ENCODE measurements around the gene KAZN. TPM values are rescaled to one million over a fixed set of nuclear protein-coding genes. Genes with fewer than 3 reads are reported as not detected.
"Not testable (repeated sequence)": the region's sequence is repeated elsewhere in the genome, so short reads cannot be mapped to it uniquely, and the experiment has no call there.

KAZN gene
- polyA plus RNA-seq, 1 of the 3 experiments (the other 2 are of a cell fraction) = 6.8 TPM

DNA sequence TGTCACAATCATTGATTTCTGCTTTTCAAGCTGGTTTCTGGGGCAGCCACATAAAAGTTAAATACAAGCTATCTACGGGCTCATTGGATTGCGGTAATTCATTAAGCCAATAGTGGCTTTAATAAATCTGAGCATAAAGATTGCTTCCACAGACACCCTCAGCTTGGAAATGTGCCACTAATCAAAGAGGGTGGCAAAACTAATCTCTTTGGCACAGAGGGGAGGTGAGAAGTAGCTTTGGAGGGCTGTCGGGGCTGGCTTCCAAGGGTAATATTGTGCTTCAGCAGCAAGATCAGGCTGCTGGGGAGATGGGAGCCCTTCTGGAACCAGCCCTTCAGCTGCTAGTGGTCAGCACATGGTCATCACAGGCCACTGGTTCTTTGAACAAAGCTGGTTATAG, 21.2 kb upstream of the KAZN start:
- POLR2A ChIA-PET = no interaction called here
- no peak for DNase-seq
- Histone ChIP-seq H3K79me2 (ENCODE audit: insufficient read depth) (no peaks in the 10 kb centered on the region), H3K9ac (no peak overlapping the region), H3K4me3 (ENCODE audit: low read depth in 2 of 2, low read length in 1 of 2) (no peak overlapping the region), H3K36me3 (replicated peaks in 1 of 2; ENCODE audit: control insufficient read depth in 1 of 2, insufficient read depth in 2 of 2, low read length in 1 of 2) (no peaks in the 10 kb centered on the region), H2AFZ (ENCODE audit: low read depth) (no peak overlapping the region), H4K20me1 (ENCODE audit: insufficient read depth) (no peaks in the 10 kb centered on the region), H3K27ac (ENCODE audit: low read depth in 2 of 2, low read length in 1 of 2) (no peak overlapping the region), H3K27me3 (ENCODE audit: insufficient read depth) (no peaks in the 10 kb centered on the region), H3K4me2 (no peak overlapping the region), H3K9me2 (no peaks in the 10 kb centered on the region), H3F3A (replicated peaks; ENCODE audit: insufficient read depth) (no peaks in the 10 kb centered on the region), H3K9me3 (no peaks in the 10 kb centered on the region), H3K4me1 (ENCODE audit: control insufficient read depth in 1 of 2, insufficient read depth in 2 of 2, low read depth in 1 of 2, low read length in 1 of 2) (no peaks in the 10 kb centered on the region)
- 41% methylated on average over 3 of the region's 3 CpGs for WGBS (ENCODE audit: low lambda C conversion rate)
- no peak for TF ChIP-seq NRF1 (IDR thresholded peaks at IDR 0.05; ENCODE audit: low read depth, low read length)
- no peak for TF ChIP-seq MEF2A (IDR thresholded peaks at IDR 0.05; ENCODE audit: borderline replicate concordance, low read depth)
- no peak for TF ChIP-seq USF1 (IDR thresholded peaks at IDR 0.05; ENCODE audit: borderline replicate concordance, low read depth)
- TF ChIP-seq IRF3 (IDR thresholded peaks at IDR 0.05; ENCODE audit: low read depth, low read length) = no peak
- CTCF ChIA-PET = interaction anchor here (1.0 to 1.1 kb wide), 2 partner anchors 9 to 470 kb away, joined by 3 to 4 read pairs; no protein-coding TSS in a partner anchor

- no peak overlapping the region for H3K4me2 ChIP-seq
- no peak for TF ChIP-seq MXI1 (IDR thresholded peaks at IDR 0.05; ENCODE audit: low read depth, low read length)
- TF ChIP-seq EZH2phosphoT487 (IDR thresholded peaks at IDR 0.05; ENCODE audit: borderline replicate concordance, low read depth) = no peak
- TF ChIP-seq FOSL2 (IDR thresholded peaks at IDR 0.05; ENCODE audit: borderline replicate concordance, low read depth) = no peak
- TF ChIP-seq TCF12 (IDR thresholded peaks at IDR 0.05) = no peak
- TF ChIP-seq CHD2 (IDR thresholded peaks at IDR 0.05; ENCODE audit: low read length, partially characterized antibody) = no peak
- no peak for TF ChIP-seq RFX5 (IDR thresholded peaks at IDR 0.05; ENCODE audit: low read length)
- TF ChIP-seq FOXM1 (IDR thresholded peaks at IDR 0.05; ENCODE audit: low read depth) = no peak
- TF ChIP-seq GABPA (IDR thresholded peaks at IDR 0.05; ENCODE audit: low read depth) = no peak
- TF ChIP-seq GATA2 (CRISPR knock-in tag; IDR thresholded peaks at IDR 0.05) = no peak
- TF ChIP-seq FOXJ3 (CRISPR knock-in tag; IDR thresholded peaks at IDR 0.05) = no peak
- TF ChIP-seq POLR2AphosphoS5 (IDR thresholded peaks at IDR 0.05; ENCODE audit: low read depth, low read length) = no peak
- ChIA-PET CTCF (interaction anchor here (1.1 kb wide), 1 partner anchor 8 kb away, joined by 3 read pairs; no protein-coding TSS in a partner anchor), POLR2A (no interaction called here)
- H3K4me3 ChIP-seq (ENCODE audit: low read depth in 2 of 2, low read length in 1 of 2) = no peak overlapping the region
- no peak overlapping the region for H2AFZ ChIP-seq (ENCODE audit: low read depth)
- H3K9me2 ChIP-seq = no peaks in the 10 kb centered on the region
- H3F3A ChIP-seq (replicated peaks; ENCODE audit: insufficient read depth) = no peaks in the 10 kb centered on the region
- no peaks in the 10 kb centered on the region for H3K79me2 ChIP-seq (ENCODE audit: insufficient read depth)
- H3K27me3 ChIP-seq (ENCODE audit: insufficient read depth) = no peaks in the 10 kb centered on the region
- 31% methylated on average over 3 of the region's 3 CpGs for WGBS (ENCODE audit: low lambda C conversion rate)
- no peak for DNase-seq
- H3K9me3 ChIP-seq = no peaks in the 10 kb centered on the region
- no peaks in the 10 kb centered on the region for H3K4me1 ChIP-seq (ENCODE audit: control insufficient read depth in 1 of 2, insufficient read depth in 2 of 2, low read depth in 1 of 2, low read length in 1 of 2)
- H3K36me3 ChIP-seq (replicated peaks in 1 of 2; ENCODE audit: control insufficient read depth in 1 of 2, insufficient read depth in 2 of 2, low read length in 1 of 2) = no peaks in the 10 kb centered on the region
- H3K27ac ChIP-seq (ENCODE audit: low read depth in 2 of 2, low read length in 1 of 2) = no peak overlapping the region
- H4K20me1 ChIP-seq (ENCODE audit: insufficient read depth) = no peaks in the 10 kb centered on the region
- no peak overlapping the region for H3K9ac ChIP-seq
These were observed 20.3 kb upstream of the KAZN start for GRCh38 chr1:14578156-14578555.

DNA sequence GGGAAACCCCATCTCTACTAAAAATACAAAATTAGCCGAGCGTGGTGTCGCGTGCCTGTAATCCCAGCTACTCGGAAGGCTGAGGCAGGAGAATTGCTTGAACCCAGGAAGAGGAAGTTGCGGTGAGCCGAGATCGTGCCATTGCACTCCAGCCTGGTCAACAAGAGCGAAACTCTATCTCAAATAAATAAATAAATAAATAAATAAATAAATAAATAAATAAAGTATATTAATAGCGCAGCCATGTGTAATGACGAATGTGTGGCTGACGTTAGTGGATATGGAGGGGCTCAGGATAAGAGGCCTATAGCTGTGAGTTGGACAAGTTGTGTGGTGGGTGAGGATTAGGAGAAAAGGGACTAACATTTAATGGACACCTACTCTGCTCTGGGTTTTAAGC, 18.2 kb upstream of the KAZN start:
- H3K27me3 ChIP-seq (ENCODE audit: insufficient read depth); H3K4me3 ChIP-seq (ENCODE audit: low read depth in 2 of 2, low read length in 1 of 2); H3K4me2 ChIP-seq; H3K9me2 ChIP-seq; POLR2A ChIA-PET; H3K9me3 ChIP-seq; H4K20me1 ChIP-seq (ENCODE audit: insufficient read depth); H3K9ac ChIP-seq; H3K27ac ChIP-seq (ENCODE audit: low read depth in 2 of 2, low read length in 1 of 2); DNase-seq; H3K36me3 ChIP-seq (replicated peaks in 1 of 2; ENCODE audit: control insufficient read depth in 1 of 2, insufficient read depth in 2 of 2, low read length in 1 of 2); H3K79me2 ChIP-seq (ENCODE audit: insufficient read depth); H3F3A ChIP-seq (replicated peaks; ENCODE audit: insufficient read depth); CTCF ChIA-PET; H2AFZ ChIP-seq (ENCODE audit: low read depth); H3K4me1 ChIP-seq (ENCODE audit: control insufficient read depth in 1 of 2, insufficient read depth in 2 of 2, low read depth in 1 of 2, low read length in 1 of 2): not testable (repeated sequence)
- WGBS (ENCODE audit: low lambda C conversion rate) = 69% methylated on average over 12 of the region's 12 CpGs
